Esophagus mucosa (tissue), 1 donor: ENCODE measurements around the gene NUDT14. TPM values are rescaled to one million over a fixed set of nuclear protein-coding genes. Genes with fewer than 3 reads are reported as not detected.

Experiments
- ATAC-seq: fragments of 200-7000 bp; cut with Tn5 transposase; one replicate; pipeline ENCODE4 v1.9.1; 2020
- total RNA-seq: library from RNA; stranded (reverse); gene quantifications from one replicate; pipeline ENCODE4 v1.2.4, GENCODE V29; 2023
- donor health status: DM: yes; HTN: yes; CAD: no.

The NUDT14 gene
- total RNA-seq = 14.7 TPM

GRCh38 chr14:105180592-105181548, at the start of gene NUDT14:
TSS of gene NUDT14 (minus strand) at chr14:105181312. CDS start at chr14:105181209, 103 bp downstream.
- peak; percentile 86 for ATAC-seq

- ATAC-seq = no peak
Measured at GRCh38 chr14:105229099-105229655, 48.1 kb upstream of the NUDT14 start.

GRCh38 chr14:105228562-105228961, 47.5 kb upstream of the NUDT14 start:
- peak; percentile 17 for ATAC-seq

GRCh38 chr14:105227346-105227745, 46.2 kb upstream of the NUDT14 start:
- no peak for ATAC-seq

- no peak for ATAC-seq
Measured at GRCh38 chr14:105226198-105226597, 45.1 kb upstream of the NUDT14 start.

GRCh38 chr14:105224845-105225570, 43.9 kb upstream of the NUDT14 start:
- peak; percentile 65 for ATAC-seq

GRCh38 chr14:105223770-105224544, 42.8 kb upstream of the NUDT14 start:
- peak; percentile 52 for ATAC-seq

- peak; percentile 92 for ATAC-seq
Measured at GRCh38 chr14:105223260-105223659, 42.1 kb upstream of the NUDT14 start.

- ATAC-seq = no peak
Measured at GRCh38 chr14:105221598-105222178, 40.6 kb upstream of the NUDT14 start.

GRCh38 chr14:105220699-105221597, 39.8 kb upstream of the NUDT14 start:
- no peak for ATAC-seq

GRCh38 chr14:105219753-105220152, 38.6 kb upstream of the NUDT14 start:
- ATAC-seq = no peak

- no peak for ATAC-seq
Measured at GRCh38 chr14:105219043-105219612, 38.0 kb upstream of the NUDT14 start.

GRCh38 chr14:105218611-105219010, 37.5 kb upstream of the NUDT14 start:
- no peak for ATAC-seq

- no peak for ATAC-seq
Measured at GRCh38 chr14:105217774-105218173, 36.7 kb upstream of the NUDT14 start.

- ATAC-seq = no peak
Measured at GRCh38 chr14:105216490-105217247, 35.6 kb upstream of the NUDT14 start.

GRCh38 chr14:105215602-105216001, 34.5 kb upstream of the NUDT14 start:
- ATAC-seq = no peak

GRCh38 chr14:105214324-105214915, 33.3 kb upstream of the NUDT14 start:
- ATAC-seq = no peak

- ATAC-seq = no peak
Measured at GRCh38 chr14:105213361-105213760, 32.2 kb upstream of the NUDT14 start.

GRCh38 chr14:105212541-105213300, 31.6 kb upstream of the NUDT14 start:
- no peak for ATAC-seq
